ENCODE data around the gene MACROH2A2. TPM values are rescaled to one million over a fixed set of nuclear protein-coding genes. Genes with fewer than 3 reads are reported as not detected.

The MACROH2A2 gene
- 1 to 10 TPM; 3.6 to 3.9 TPM for total RNA-seq

- intact Hi-C loops (cut with micrococcal nuclease): no loop called here
- Mint-ChIP-seq H3K4me1 (ENCODE audit: low read depth) (peaks cover 7% of the 10 kb centered on the region), H3K27ac (no peak within 1 kb of the TSS), H3K9me3 (no peaks in the 10 kb centered on the region), H3K27me3 (peaks cover 44% of the 10 kb centered on the region), H3K4me3 (peak within 1 kb of the TSS; percentile 78), H3K36me3 (ENCODE audit: low read depth) (no peaks in the 10 kb centered on the region)
- CTCF ChIA-PET: interaction anchor here (0.7 kb wide), 1 partner anchor 41 kb away, joined by 3 read pairs; no protein-coding TSS in a partner anchor
- peak; percentile 27 for DNase-seq
- peak; percentile 15 for TF ChIP-seq CTCF (IDR thresholded peaks at IDR 0.05)
- POLR2A ChIA-PET: no interaction called here
- ATAC-seq: peak; percentile 54
These were observed at the start of gene MACROH2A2 for GRCh38 chr10:70052462-70053217. TSS of gene MACROH2A2 (plus strand) at chr10:70052846. CDS start at chr10:70075659, 22,813 bp downstream.

DNA sequence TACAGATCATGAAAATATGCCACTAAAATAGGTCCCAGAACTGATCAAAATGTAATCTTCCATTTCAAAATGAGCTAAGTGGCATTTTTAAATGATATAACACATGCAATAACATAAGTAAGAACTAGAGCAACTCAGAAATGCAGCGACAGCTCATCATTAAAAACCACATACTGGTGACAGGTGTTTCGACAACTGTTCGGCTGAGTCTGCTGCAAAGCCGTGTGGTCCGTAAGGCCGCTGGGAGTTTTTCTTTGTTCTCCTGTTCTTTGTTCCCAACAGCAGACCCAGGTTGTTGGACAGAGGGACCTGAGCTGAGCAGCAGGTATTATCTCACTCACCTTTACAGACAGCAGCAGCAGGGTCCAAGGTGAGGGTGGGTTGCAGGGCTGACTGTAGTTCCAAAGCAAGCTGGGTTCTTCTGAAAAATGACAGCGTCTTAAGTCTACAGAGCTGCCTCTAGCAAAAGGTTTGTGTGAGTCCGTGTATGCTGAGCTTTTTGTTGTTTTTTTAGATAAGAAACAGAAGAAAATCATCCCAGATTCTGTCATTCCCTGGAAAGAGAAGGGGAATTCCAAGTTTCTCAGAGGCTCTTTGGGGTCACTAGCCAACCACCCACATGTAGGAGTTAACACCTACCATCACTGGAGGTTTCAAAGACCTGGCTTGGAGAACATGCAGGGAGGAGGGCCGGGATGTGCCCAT is 45.4 kb upstream of the MACROH2A2 start:
- ChIA-PET CTCF (no interaction called here), POLR2A (no interaction called here)
- peaks cover 2% of the 10 kb centered on the region for H3K9me3 Mint-ChIP-seq
- ATAC-seq: no peak
- no peaks in the 10 kb centered on the region for H3K4me1 Mint-ChIP-seq (ENCODE audit: low read depth)
- intact Hi-C loops (cut with micrococcal nuclease): no loop called here
- DNase-seq: no peak
- H3K27me3 Mint-ChIP-seq: peaks cover 39% of the 10 kb centered on the region
- no peak overlapping the region for H3K4me3 Mint-ChIP-seq
- no peak overlapping the region for H3K27ac Mint-ChIP-seq
- TF ChIP-seq CTCF (IDR thresholded peaks at IDR 0.05): no peak
- no peaks in the 10 kb centered on the region for H3K36me3 Mint-ChIP-seq (ENCODE audit: low read depth)

GRCh38 chr10:70031215-70031614 is 21.4 kb upstream of the MACROH2A2 start:
- ATAC-seq: no peak

DNA sequence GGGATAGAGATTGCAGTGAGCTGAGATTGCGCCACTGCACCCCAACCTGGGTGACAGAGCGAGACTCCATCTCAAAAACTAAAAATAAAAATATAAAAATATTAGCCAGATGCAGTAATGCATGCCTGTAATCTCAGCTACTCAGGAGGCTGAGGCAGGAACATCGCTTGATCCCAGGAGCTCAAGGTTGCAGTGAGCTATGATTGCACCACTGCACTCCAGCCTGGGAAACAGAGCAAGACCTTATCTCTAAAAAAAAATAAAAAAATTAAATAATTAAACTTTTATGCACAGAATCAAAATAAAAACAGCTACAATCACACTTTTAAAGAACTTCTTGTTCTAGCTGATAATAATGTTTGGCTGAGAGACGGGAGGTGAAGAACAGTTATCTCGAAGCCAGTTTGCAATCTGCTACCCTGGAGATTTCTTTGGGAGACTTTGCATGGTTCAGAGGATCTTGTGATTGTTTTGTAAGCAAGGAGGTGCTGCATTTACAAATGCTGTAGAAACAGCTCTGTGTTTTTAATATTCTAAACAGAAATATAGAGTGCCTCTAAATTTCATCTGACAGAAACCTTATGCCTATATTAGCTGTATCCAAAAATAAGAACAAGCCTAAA is 19.9 kb upstream of the MACROH2A2 start:
- DNase-seq (no peak), ATAC-seq (no peak)
- peaks cover 8% of the 10 kb centered on the region for H3K27me3 Mint-ChIP-seq
- H3K27ac Mint-ChIP-seq: no peak overlapping the region
- intact Hi-C loops (cut with micrococcal nuclease): no loop called here
- ChIA-PET CTCF (no interaction called here), POLR2A (no interaction called here)
- no peak for TF ChIP-seq CTCF (IDR thresholded peaks at IDR 0.05)
- H3K36me3 Mint-ChIP-seq (ENCODE audit: low read depth): peaks cover 2% of the 10 kb centered on the region
- no peaks in the 10 kb centered on the region for H3K4me1 Mint-ChIP-seq (ENCODE audit: low read depth)
- H3K9me3 Mint-ChIP-seq: peaks cover 15% of the 10 kb centered on the region
- no peak overlapping the region for H3K4me3 Mint-ChIP-seq

More at GRCh38 chr10:70031215-70031614, 21.4 kb upstream of the MACROH2A2 start:
- DNase-seq: no peak
- Mint-ChIP-seq H3K4me1 (ENCODE audit: low read depth) (no peaks in the 10 kb centered on the region), H3K4me3 (no peak overlapping the region), H3K9me3 (peaks cover 15% of the 10 kb centered on the region), H3K27ac (no peak overlapping the region), H3K27me3 (peaks cover 8% of the 10 kb centered on the region), H3K36me3 (ENCODE audit: low read depth) (peaks cover 2% of the 10 kb centered on the region)
- intact Hi-C loops (cut with micrococcal nuclease): no loop called here
- CTCF ChIA-PET: interaction anchor here (1.2 kb wide), 1 partner anchor 85 kb away, joined by 4 read pairs; no protein-coding TSS in a partner anchor
- no peak for TF ChIP-seq CTCF (IDR thresholded peaks at IDR 0.05)
- POLR2A ChIA-PET: no interaction called here
